Hepatocyte (in vitro differentiated cells): ENCODE measurements around the gene MIEF1.

Experiments
- EZH2 ChIP-seq: fragments of 200-600 bp; sonication (generic); IDR thresholded peaks from 2 replicates; pipeline ENCODE4 v1.6.1; 2016; ENCODE audit warnings: antibody characterized with exemption, mild to moderate bottlenecking, borderline replicate concordance
- EZH2phosphoT487 ChIP-seq: fragments of 200-600 bp; sonication (generic); IDR thresholded peaks from one replicate; pipeline ENCODE4 v1.6.1; 2018; ENCODE audit warnings: antibody characterized with exemption, mild to moderate bottlenecking, low read depth, moderate library complexity; ENCODE audit not compliant: unreplicated experiment, severe bottlenecking
- TF ChIP-seq, protein P1 (sequence below): fragments of 200-600 bp; sonication (generic); IDR thresholded peaks from 2 replicates; pipeline ENCODE4 v1.5.1; 2016; ENCODE audit warnings: antibody characterized with exemption, mild to moderate bottlenecking; ENCODE audit not compliant: poor library complexity

DNA sequence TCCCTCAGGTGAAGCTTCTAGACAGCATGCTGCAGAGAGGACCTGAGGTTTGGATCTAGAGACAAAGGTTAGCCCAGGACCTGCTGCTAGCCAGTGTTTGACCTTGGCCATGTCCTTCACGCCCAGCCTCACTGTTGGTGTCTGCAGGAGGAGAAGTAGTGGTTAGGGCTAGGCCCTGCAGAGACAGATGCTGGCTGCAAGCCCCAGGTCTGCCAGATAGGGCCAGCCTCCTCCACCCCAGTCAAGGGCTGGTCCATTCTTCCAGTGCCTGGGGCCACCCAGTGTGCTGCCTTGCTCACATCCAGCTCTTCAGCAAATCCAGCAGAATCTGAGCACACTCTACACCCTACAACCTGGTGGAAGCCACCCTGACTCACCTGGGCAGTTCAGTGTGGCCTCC lies 21.5 kb upstream of the MIEF1 start:
- TF ChIP-seq, protein P1, sequence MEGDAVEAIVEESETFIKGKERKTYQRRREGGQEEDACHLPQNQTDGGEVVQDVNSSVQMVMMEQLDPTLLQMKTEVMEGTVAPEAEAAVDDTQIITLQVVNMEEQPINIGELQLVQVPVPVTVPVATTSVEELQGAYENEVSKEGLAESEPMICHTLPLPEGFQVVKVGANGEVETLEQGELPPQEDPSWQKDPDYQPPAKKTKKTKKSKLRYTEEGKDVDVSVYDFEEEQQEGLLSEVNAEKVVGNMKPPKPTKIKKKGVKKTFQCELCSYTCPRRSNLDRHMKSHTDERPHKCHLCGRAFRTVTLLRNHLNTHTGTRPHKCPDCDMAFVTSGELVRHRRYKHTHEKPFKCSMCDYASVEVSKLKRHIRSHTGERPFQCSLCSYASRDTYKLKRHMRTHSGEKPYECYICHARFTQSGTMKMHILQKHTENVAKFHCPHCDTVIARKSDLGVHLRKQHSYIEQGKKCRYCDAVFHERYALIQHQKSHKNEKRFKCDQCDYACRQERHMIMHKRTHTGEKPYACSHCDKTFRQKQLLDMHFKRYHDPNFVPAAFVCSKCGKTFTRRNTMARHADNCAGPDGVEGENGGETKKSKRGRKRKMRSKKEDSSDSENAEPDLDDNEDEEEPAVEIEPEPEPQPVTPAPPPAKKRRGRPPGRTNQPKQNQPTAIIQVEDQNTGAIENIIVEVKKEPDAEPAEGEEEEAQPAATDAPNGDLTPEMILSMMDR = no peak
- no peak for TF ChIP-seq EZH2phosphoT487
- TF ChIP-seq EZH2 = no peak
